ENCODE results near the gene MAP7D2. TPM values are rescaled to one million over a fixed set of nuclear protein-coding genes. Genes with fewer than 3 reads are reported as not detected.

The MAP7D2 gene
- polyA plus RNA-seq, 4 donors: 2.0 to 4.2 (median 2.2) TPM

DNA sequence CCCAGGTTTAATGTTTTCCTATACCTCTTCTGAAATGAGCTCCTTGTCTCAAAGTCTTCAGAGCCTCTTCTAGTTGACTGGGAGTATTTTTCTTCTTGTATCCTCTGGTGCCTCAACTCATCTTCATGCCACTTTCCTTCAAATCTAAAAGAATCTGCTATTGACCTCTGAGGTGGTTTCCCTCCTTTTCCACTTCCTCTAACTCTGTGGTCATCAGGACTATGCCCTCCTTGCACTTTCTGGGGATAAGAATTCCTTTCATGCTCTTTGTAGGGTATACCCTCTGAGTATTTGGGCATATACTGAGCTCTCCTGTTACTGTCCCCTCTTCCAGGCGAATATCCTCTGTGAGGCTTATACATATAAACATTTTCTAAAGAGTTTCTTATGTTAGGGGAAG is 150.7 kb downstream of the MAP7D2 start:
- peak overlapping the region in 1 of 3 donors; percentile 84 for H3K27ac ChIP-seq (ENCODE audit: low read depth in 1 of 3, low read length in 2 of 3)
- no peaks in the 10 kb centered on the region for H3K9me3 ChIP-seq (ENCODE audit: control insufficient read depth in 2 of 2, insufficient read depth in 1 of 2, low read depth in 1 of 2, low read length in 1 of 2)
- FAIRE-seq (no peak), DNase-seq (no peak)
- peaks cover 0 to 26% (median 0%) of the 10 kb centered on the region in 3 donors for H3K4me1 ChIP-seq (ENCODE audit: control insufficient read depth in 3 of 3, insufficient read depth in 2 of 3, low read depth in 1 of 3, low read length in 2 of 3)
- no peaks in the 10 kb centered on the region for H3K27me3 ChIP-seq (ENCODE audit: control insufficient read depth in 3 of 3, insufficient read depth in 3 of 3, low read length in 3 of 3)
- H3K4me3 ChIP-seq (ENCODE audit: low read depth in 1 of 3, low read length in 3 of 3): no peak overlapping the region
- 78 to 100% (median 100%) methylated on average over 1 of the region's 1 CpG for WGBS, 3 donors
- peaks cover 0 to 14% (median 3%) of the 10 kb centered on the region in 3 donors for H3K36me3 ChIP-seq (ENCODE audit: control insufficient read depth in 3 of 3, insufficient read depth in 2 of 3, low read depth in 1 of 3, low read length in 3 of 3)

DNA sequence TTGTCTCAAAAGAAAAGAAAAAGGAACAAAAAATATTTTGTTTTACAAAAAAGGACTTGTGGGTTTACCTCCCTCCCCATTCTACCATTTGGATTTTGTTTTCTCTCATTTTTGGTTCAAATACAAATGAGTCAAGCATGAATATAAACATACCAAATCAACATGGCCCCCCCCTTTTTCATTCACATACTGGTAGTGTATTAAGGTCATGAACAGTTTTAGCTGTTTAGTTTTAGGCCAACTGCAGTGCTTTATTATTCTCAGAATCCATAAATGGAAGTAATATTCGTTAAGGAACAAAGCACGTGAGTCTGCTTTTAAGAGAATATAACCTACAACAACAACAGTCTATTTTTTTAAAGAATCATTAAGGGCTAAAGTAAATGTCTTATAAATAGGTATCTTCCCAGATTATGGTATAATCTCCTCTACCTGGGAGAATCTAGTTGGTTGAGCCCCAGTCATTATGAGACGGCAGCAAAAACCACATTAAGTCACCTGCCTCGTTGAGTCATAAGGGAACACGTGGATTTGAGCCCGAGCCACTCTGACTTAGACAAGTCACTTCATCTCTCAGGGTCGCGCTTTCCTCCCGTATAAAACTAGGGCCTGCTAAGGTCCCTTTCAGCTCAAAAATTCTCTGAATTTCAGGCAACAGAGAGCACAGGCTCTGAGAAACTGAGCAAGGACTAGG is 152.5 kb downstream of the MAP7D2 start:
- H3K4me1 ChIP-seq (ENCODE audit: control insufficient read depth in 3 of 3, insufficient read depth in 2 of 3, low read depth in 1 of 3, low read length in 2 of 3): peaks cover 0 to 26% (median 0%) of the 10 kb centered on the region in 3 donors
- no peaks in the 10 kb centered on the region for H3K27me3 ChIP-seq (ENCODE audit: control insufficient read depth in 3 of 3, insufficient read depth in 3 of 3, low read length in 3 of 3)
- DNase-seq (no peak), FAIRE-seq (no peak)
- peak overlapping the region in 1 of 3 donors; percentile 84 for H3K27ac ChIP-seq (ENCODE audit: low read depth in 1 of 3, low read length in 2 of 3)
- no peaks in the 10 kb centered on the region for H3K9me3 ChIP-seq (ENCODE audit: control insufficient read depth in 2 of 2, insufficient read depth in 1 of 2, low read depth in 1 of 2, low read length in 1 of 2)
- peaks cover 0 to 14% (median 3%) of the 10 kb centered on the region in 3 donors for H3K36me3 ChIP-seq (ENCODE audit: control insufficient read depth in 3 of 3, insufficient read depth in 2 of 3, low read depth in 1 of 3, low read length in 3 of 3)
- 68 to 91% (median 75%) methylated on average over 9 of the region's 9 CpGs for WGBS, 3 donors
- H3K4me3 ChIP-seq (ENCODE audit: low read depth in 1 of 3, low read length in 3 of 3): no peak overlapping the region

DNA sequence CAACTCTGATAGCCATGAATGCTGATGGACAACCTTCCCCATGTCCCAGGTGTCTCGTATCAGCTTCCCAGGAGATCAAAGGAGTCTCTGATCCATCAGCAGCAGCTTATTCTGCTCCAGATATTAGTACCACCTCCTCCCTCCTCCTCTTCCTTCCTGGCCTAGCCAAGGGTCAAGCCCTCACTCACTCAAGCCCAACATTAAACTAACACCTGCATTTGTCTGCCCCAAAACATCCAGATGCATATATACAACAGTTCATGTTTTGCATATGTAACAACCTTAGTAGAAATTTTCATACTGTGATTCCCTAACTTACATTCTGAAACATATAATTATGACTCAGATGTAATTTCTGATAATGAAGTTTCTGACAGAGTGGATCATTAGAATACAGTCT is 155.8 kb downstream of the MAP7D2 start:
- 72 to 100% (median 83%) methylated on average over 1 of the region's 1 CpG for WGBS, 3 donors
- no peak for FAIRE-seq
- H3K4me1 ChIP-seq (ENCODE audit: control insufficient read depth in 3 of 3, insufficient read depth in 2 of 3, low read depth in 1 of 3, low read length in 2 of 3): peaks cover 0 to 10% (median 0%) of the 10 kb centered on the region in 3 donors

GRCh38 chrX:19958552-19959486 is 157.9 kb downstream of the MAP7D2 start:
- no peak overlapping the region for H3K4me3 ChIP-seq (ENCODE audit: low read depth in 1 of 3, low read length in 3 of 3)
- WGBS, 3 donors: 62 to 83% (median 63%) methylated on average over 6 of the region's 6 CpGs
- H3K27me3 ChIP-seq (ENCODE audit: control insufficient read depth in 3 of 3, insufficient read depth in 3 of 3, low read length in 3 of 3): no peaks in the 10 kb centered on the region
- peaks cover 0 to 12% (median 0%) of the 10 kb centered on the region in 3 donors for H3K36me3 ChIP-seq (ENCODE audit: control insufficient read depth in 3 of 3, insufficient read depth in 2 of 3, low read depth in 1 of 3, low read length in 3 of 3)
- peak overlapping the region in 1 of 3 donors; percentile 25 for H3K27ac ChIP-seq (ENCODE audit: low read depth in 1 of 3, low read length in 2 of 3)
- peaks cover 0 to 4% (median 0%) of the 10 kb centered on the region in 3 donors for H3K4me1 ChIP-seq (ENCODE audit: control insufficient read depth in 3 of 3, insufficient read depth in 2 of 3, low read depth in 1 of 3, low read length in 2 of 3)
- FAIRE-seq (no peak), DNase-seq (peak; percentile 2 to 39)
- no peaks in the 10 kb centered on the region for H3K9me3 ChIP-seq (ENCODE audit: control insufficient read depth in 2 of 2, insufficient read depth in 1 of 2, low read depth in 1 of 2, low read length in 1 of 2)

More for the DNA sequence above, 155.8 kb downstream of the MAP7D2 start:
- Histone ChIP-seq H3K27me3 (ENCODE audit: control insufficient read depth in 3 of 3, insufficient read depth in 3 of 3, low read length in 3 of 3) (no peaks in the 10 kb centered on the region), H3K9me3 (ENCODE audit: control insufficient read depth in 2 of 2, insufficient read depth in 1 of 2, low read depth in 1 of 2, low read length in 1 of 2) (no peaks in the 10 kb centered on the region), H3K27ac (ENCODE audit: low read depth in 1 of 3, low read length in 2 of 3) (no peak overlapping the region), H3K4me3 (ENCODE audit: low read depth in 1 of 3, low read length in 3 of 3) (no peak overlapping the region), H3K36me3 (ENCODE audit: control insufficient read depth in 3 of 3, insufficient read depth in 2 of 3, low read depth in 1 of 3, low read length in 3 of 3) (peaks cover 0 to 14% (median 3%) of the 10 kb centered on the region in 3 donors)
- DNase-seq: no peak

DNA sequence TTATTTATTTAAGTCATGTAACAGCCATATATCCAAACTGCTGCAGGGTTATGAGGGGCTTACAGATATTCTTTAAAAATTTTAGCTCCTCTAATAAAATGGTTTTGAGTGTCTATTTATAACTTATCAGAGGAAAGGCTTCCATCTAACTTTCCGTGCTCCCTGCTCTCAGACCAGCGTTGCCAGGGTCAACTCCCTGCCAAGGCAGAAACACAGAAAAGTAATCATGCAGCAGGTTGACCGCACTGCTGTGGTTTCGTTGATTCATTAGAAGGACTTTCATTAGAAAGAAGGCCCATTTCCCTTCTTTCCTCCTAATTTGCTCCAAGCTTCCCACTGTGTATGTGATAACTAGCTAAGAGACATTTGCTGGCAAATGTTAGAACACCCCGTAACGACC is 159.8 kb downstream of the MAP7D2 start:
- 82 to 90% (median 83%) methylated on average over 6 of the region's 6 CpGs for WGBS, 3 donors
- Histone ChIP-seq H3K9me3 (ENCODE audit: control insufficient read depth in 2 of 2, insufficient read depth in 1 of 2, low read depth in 1 of 2, low read length in 1 of 2) (no peaks in the 10 kb centered on the region), H3K4me3 (ENCODE audit: low read depth in 1 of 3, low read length in 3 of 3) (no peak overlapping the region), H3K27ac (ENCODE audit: low read depth in 1 of 3, low read length in 2 of 3) (no peak overlapping the region), H3K27me3 (ENCODE audit: control insufficient read depth in 3 of 3, insufficient read depth in 3 of 3, low read length in 3 of 3) (no peaks in the 10 kb centered on the region), H3K36me3 (ENCODE audit: control insufficient read depth in 3 of 3, insufficient read depth in 2 of 3, low read depth in 1 of 3, low read length in 3 of 3) (no peaks in the 10 kb centered on the region), H3K4me1 (ENCODE audit: control insufficient read depth in 3 of 3, insufficient read depth in 2 of 3, low read depth in 1 of 3, low read length in 2 of 3) (peaks cover 0 to 4% (median 0%) of the 10 kb centered on the region in 3 donors)
- no peak for FAIRE-seq
- no peak for DNase-seq

Other genes with a start within 250 kb of the MAP7D2 start
- gene SH3KBP1, start 229.3 kb downstream of the MAP7D2 start, polyA plus RNA-seq: 10 to 100 TPM in 2 of 4 donors, 1 to 10 TPM in 2; 6.3 to 16.3 (median 11.6) TPM
- gene BCLAF3, start 125.8 kb downstream of the MAP7D2 start, polyA plus RNA-seq: 10 to 100 TPM in 1 of 4 donors, 1 to 10 TPM in 3; 2.3 to 17.9 (median 3.4) TPM
- gene EIF1AX, start 24.9 kb upstream of the MAP7D2 start, polyA plus RNA-seq: 10 to 100 TPM; 27.5 to 87.9 (median 43.0) TPM
- 10 to 100 TPM; 11.1 to 55.5 (median 16.6) TPM for gene RPS6KA3, start 150.0 kb upstream of the MAP7D2 start, polyA plus RNA-seq